CD4-positive, alpha-beta T cell (primary cell): Measurements from ENCODE around the gene SRMS. TPM values are rescaled to one million over a fixed set of nuclear protein-coding genes. Genes with fewer than 3 reads are reported as not detected.

ENCODE experiments used
- ATAC-seq: fragments of 200-7000 bp; cut with Tn5 transposase; one replicate; pipeline ENCODE4 v1.10.0; 2022; ENCODE audit warnings: mild to moderate bottlenecking; ENCODE audit not compliant: poor library complexity
- CTCF ChIA-PET: fragments of 350-600 bp; sonication (Branson Sonifier 250); formaldehyde crosslinking; loops from one replicate; lab custom pipeline; 2021; ENCODE audit warnings: antibody characterized with exemption, inconsistent platforms; lab: Charles Lee
- POLR2A ChIA-PET: fragments of 350-600 bp; sonication (Branson Sonifier 250); formaldehyde crosslinking; loops from one replicate; lab custom pipeline; 2021; ENCODE audit warnings: antibody characterized with exemption, inconsistent platforms; lab: Charles Lee
- DNase-seq, 14 experiments: peaks; one replicate each; pipeline ENCODE4 v3.0.0-alpha.2; 2013 to 2020; ENCODE audit warnings: mixed read lengths in 2 of 14
- H3K27ac ChIP-seq, 2 donors: one replicate each; pipeline versions ENCODE4 v1.5.1 to v1.7.0; 2013; ENCODE audit warnings: low read length in 2 of 2, low read depth in 1 of 2, mild to moderate bottlenecking in 1 of 2
- H3K27me3 ChIP-seq, 2 experiments: 1 replicate in 1 of 2; 2 replicates in 1 of 2; pipeline versions ENCODE4 v1.6.1 to v1.7.0; 2013; ENCODE audit warnings: low read length in 2 of 2, control low read depth in 1 of 2, mild to moderate bottlenecking in 1 of 2, moderate library complexity in 1 of 2; ENCODE audit not compliant: insufficient read depth in 2 of 2, control insufficient read depth in 1 of 2
- H3K36me3 ChIP-seq: one replicate; pipeline ENCODE4 v1.6.1; 2013; ENCODE audit warnings: low read length, control low read depth; ENCODE audit not compliant: insufficient read depth
- H3K4me1 ChIP-seq: one replicate; pipeline ENCODE4 v1.6.1; 2013; ENCODE audit warnings: low read length, control low read depth; ENCODE audit not compliant: insufficient read depth
- H3K4me3 ChIP-seq: one replicate; pipeline ENCODE4 v1.5.1; 2013; ENCODE audit warnings: mild to moderate bottlenecking, low read length, moderate library complexity
- H3K9me3 ChIP-seq, 2 experiments: 1 replicate in 1 of 2; 2 replicates in 1 of 2; pipeline versions ENCODE4 v1.6.1 to v1.7.0; 2013; ENCODE audit warnings: low read length in 2 of 2, mild to moderate bottlenecking in 2 of 2, control low read depth in 1 of 2, moderate library complexity in 1 of 2; ENCODE audit not compliant: control insufficient read depth in 1 of 2, insufficient read depth in 1 of 2
- H3K27ac Mint-ChIP-seq: one replicate; pipeline ENCODE4 v1.8.0; 2020; ENCODE audit warnings: mixed read lengths
- H3K27me3 Mint-ChIP-seq: one replicate; pipeline ENCODE4 v1.8.0; 2021; ENCODE audit warnings: mixed read lengths
- H3K36me3 Mint-ChIP-seq: one replicate; pipeline ENCODE4 v1.8.0; 2021; ENCODE audit warnings: low read depth, mixed read lengths
- H3K4me1 Mint-ChIP-seq: one replicate; pipeline ENCODE4 v1.8.0; 2021; ENCODE audit warnings: low read depth, mixed read lengths
- H3K4me3 Mint-ChIP-seq: one replicate; pipeline ENCODE4 v1.8.0; 2020; ENCODE audit warnings: mild to moderate bottlenecking, mixed read lengths
- H3K9me3 Mint-ChIP-seq: one replicate; pipeline ENCODE4 v1.8.0; 2020; ENCODE audit warnings: mixed read lengths
- intact Hi-C, 2 experiments: fragments of 100-400 bp; cut with DNase I in 1 of 2; cut with micrococcal nuclease in 1 of 2; formaldehyde crosslinking; loops; one replicate each; pipeline versions ENCODE4 v1.15.1 to v1.9.0; 2023 to 2025; cut with DNase I, micrococcal nuclease
- total RNA-seq, 174 experiments: library from RNA in 2 of 174; stranded (reverse) in 2 of 174; gene quantifications; one replicate each; pipeline ENCODE4 v1.2.3 and lab custom pipeline; 2021 to 2026
- TF ChIP-seq, protein P1 (sequence below): fragments of 200-600 bp; IDR thresholded peaks from one replicate; pipeline ENCODE4 v1.8.0; 2022; ENCODE audit warnings: antibody characterized with exemption, mild to moderate bottlenecking

The SRMS gene
- total RNA-seq, 2 experiments from 2014 or later = not detected

- H3K4me3 ChIP-seq = no peak overlapping the region
- ChIA-PET POLR2A (interaction anchor here (1.4 to 2.2 kb wide), 2 partner anchors 7 to 9 kb away, joined by 6 to 10 read pairs; partner anchors contain the start of genes PPDPF and PTK6), CTCF (no interaction called here)
- intact Hi-C loops = no loop called here
- H3K9me3 Mint-ChIP-seq = no peaks in the 10 kb centered on the region
- peak in 1 of 14 experiments; percentile 22 for DNase-seq
- H3K27me3 ChIP-seq = no peaks in the 10 kb centered on the region
- no peaks in the 10 kb centered on the region for H3K36me3 ChIP-seq
- H3K27ac Mint-ChIP-seq = no peak overlapping the region
- no peak overlapping the region for H3K4me3 Mint-ChIP-seq
- H3K4me1 ChIP-seq = no peaks in the 10 kb centered on the region
- peaks cover 0 to 8% of the 10 kb centered on the region in 2 experiments for H3K9me3 ChIP-seq
- TF ChIP-seq, protein P1, sequence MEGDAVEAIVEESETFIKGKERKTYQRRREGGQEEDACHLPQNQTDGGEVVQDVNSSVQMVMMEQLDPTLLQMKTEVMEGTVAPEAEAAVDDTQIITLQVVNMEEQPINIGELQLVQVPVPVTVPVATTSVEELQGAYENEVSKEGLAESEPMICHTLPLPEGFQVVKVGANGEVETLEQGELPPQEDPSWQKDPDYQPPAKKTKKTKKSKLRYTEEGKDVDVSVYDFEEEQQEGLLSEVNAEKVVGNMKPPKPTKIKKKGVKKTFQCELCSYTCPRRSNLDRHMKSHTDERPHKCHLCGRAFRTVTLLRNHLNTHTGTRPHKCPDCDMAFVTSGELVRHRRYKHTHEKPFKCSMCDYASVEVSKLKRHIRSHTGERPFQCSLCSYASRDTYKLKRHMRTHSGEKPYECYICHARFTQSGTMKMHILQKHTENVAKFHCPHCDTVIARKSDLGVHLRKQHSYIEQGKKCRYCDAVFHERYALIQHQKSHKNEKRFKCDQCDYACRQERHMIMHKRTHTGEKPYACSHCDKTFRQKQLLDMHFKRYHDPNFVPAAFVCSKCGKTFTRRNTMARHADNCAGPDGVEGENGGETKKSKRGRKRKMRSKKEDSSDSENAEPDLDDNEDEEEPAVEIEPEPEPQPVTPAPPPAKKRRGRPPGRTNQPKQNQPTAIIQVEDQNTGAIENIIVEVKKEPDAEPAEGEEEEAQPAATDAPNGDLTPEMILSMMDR = no peak
- no peak for ATAC-seq
- H3K27me3 Mint-ChIP-seq = no peaks in the 10 kb centered on the region
- H3K36me3 Mint-ChIP-seq = peaks cover under 1% of the 10 kb centered on the region
- no peak overlapping the region for H3K27ac ChIP-seq
- H3K4me1 Mint-ChIP-seq = peaks cover 7% of the 10 kb centered on the region
Measured at GRCh38 chr20:63529861-63530787, 17.4 kb downstream of the SRMS start.

GRCh38 chr20:63529180-63529860, 18.2 kb downstream of the SRMS start:
- Histone ChIP-seq H3K9me3 (peaks cover 0 to 8% of the 10 kb centered on the region in 2 experiments), H3K36me3 (no peaks in the 10 kb centered on the region), H3K4me3 (no peak overlapping the region), H3K27me3 (no peaks in the 10 kb centered on the region), H3K4me1 (no peaks in the 10 kb centered on the region), H3K27ac (no peak overlapping the region)
- DNase-seq = no peak
- ChIA-PET POLR2A (interaction anchor here (1.4 to 2.2 kb wide), 2 partner anchors 8 kb away, joined by 6 to 10 read pairs; partner anchors contain the start of genes PPDPF and PTK6), CTCF (interaction anchor here (0.7 kb wide), 1 partner anchor 8 kb away, joined by 3 read pairs; no protein-coding TSS in a partner anchor)
- TF ChIP-seq, protein P1 = no peak
- H3K9me3 Mint-ChIP-seq = no peaks in the 10 kb centered on the region
- no peaks in the 10 kb centered on the region for H3K27me3 Mint-ChIP-seq
- no peak overlapping the region for H3K4me3 Mint-ChIP-seq
- H3K27ac Mint-ChIP-seq = no peak overlapping the region
- no peak for ATAC-seq
- H3K36me3 Mint-ChIP-seq = peaks cover 8% of the 10 kb centered on the region
- intact Hi-C loops = no loop called here
- peaks cover 7% of the 10 kb centered on the region for H3K4me1 Mint-ChIP-seq

DNA sequence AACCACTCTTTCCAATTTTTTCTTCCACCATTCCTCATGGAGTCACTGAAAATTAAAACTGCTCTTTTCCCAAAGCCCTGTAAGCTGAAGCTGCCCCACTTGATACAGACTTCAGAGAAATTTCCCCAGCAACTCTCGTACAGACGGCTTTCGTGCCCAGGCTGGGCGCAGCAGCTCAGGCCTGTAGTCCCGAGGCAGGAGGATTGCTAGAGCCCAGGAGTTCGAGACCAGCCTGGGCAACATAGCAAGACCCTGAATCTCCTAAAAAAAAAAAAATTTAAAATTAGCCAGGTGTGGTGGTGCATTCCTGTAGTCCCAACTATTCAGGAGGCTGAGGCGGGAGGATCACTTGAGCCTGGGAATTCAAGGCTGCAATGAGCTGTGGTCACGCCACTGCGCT, 20.4 kb downstream of the SRMS start:
- H3K27me3 Mint-ChIP-seq = no peaks in the 10 kb centered on the region
- peak overlapping the region; percentile 23 for H3K4me3 Mint-ChIP-seq
- H3K4me1 Mint-ChIP-seq = peaks cover 12% of the 10 kb centered on the region
- ATAC-seq = no peak
- CTCF ChIA-PET = interaction anchor here (0.9 kb wide), 1 partner anchor 11 kb away, joined by 3 read pairs; no protein-coding TSS in a partner anchor
- no peak overlapping the region for H3K4me3 ChIP-seq
- POLR2A ChIA-PET = interaction anchor here (1.6 kb wide), 1 partner anchor 10 kb away, joined by 3 read pairs; the partner anchor contains the start of gene PTK6
- peaks cover 0 to 20% of the 10 kb centered on the region in 2 experiments for H3K9me3 ChIP-seq
- peaks cover 3% of the 10 kb centered on the region for H3K9me3 Mint-ChIP-seq
- H3K36me3 ChIP-seq = peaks cover 15% of the 10 kb centered on the region
- intact Hi-C loops = no loop called here
- H3K27me3 ChIP-seq = no peaks in the 10 kb centered on the region
- no peak overlapping the region for H3K27ac ChIP-seq
- no peak overlapping the region for H3K27ac Mint-ChIP-seq
- no peak for DNase-seq
- peaks cover 6% of the 10 kb centered on the region for H3K4me1 ChIP-seq
- peaks cover 28% of the 10 kb centered on the region for H3K36me3 Mint-ChIP-seq
- TF ChIP-seq, protein P1 = no peak
